Kidney tubule cell (primary cell): ENCODE measurements around the gene SRRM4.

Source experiments
- DNase-seq: peaks from one replicate; pipeline ENCODE4 v3.0.0-alpha.2; 2018; ENCODE audit warnings: low spot score

SRRM4 gene

GRCh38 chr12:119171291-119171690 lies 189.9 kb downstream of the SRRM4 start:
- DNase-seq, result no peak

GRCh38 chr12:119171691-119172425 lies 190.5 kb downstream of the SRRM4 start:
- no peak for DNase-seq

- DNase-seq, result peak; percentile 28
Measured at GRCh38 chr12:119175081-119175480, 193.7 kb downstream of the SRRM4 start.

GRCh38 chr12:119176267-119177055 lies 195.1 kb downstream of the SRRM4 start:
- peak; percentile 91 for DNase-seq

- DNase-seq, result no peak
Measured at GRCh38 chr12:119177056-119177325, 195.7 kb downstream of the SRRM4 start.

- no peak for DNase-seq
Measured at GRCh38 chr12:119177724-119178380, 196.5 kb downstream of the SRRM4 start.

- peak; percentile 97 for DNase-seq
Measured at GRCh38 chr12:119178544-119179334, 197.4 kb downstream of the SRRM4 start, which contains the start of gene HSPB8. Gene HSPB8 (plus strand): TSS chr12:119178931. CDS start chr12:119179313, 382 bp downstream.

GRCh38 chr12:119179335-119180021 lies 198.1 kb downstream of the SRRM4 start:
- peak; percentile 94 for DNase-seq

GRCh38 chr12:119180380-119181040 lies 199.2 kb downstream of the SRRM4 start:
- peak; percentile 60 for DNase-seq

- DNase-seq, result peak; percentile 25
Measured at GRCh38 chr12:119181202-119181601, 199.9 kb downstream of the SRRM4 start.

- peak; percentile 17 for DNase-seq
Measured at GRCh38 chr12:119181944-119182343, 200.6 kb downstream of the SRRM4 start.

- peak; percentile 96 for DNase-seq
Measured at GRCh38 chr12:119182701-119183493, 201.6 kb downstream of the SRRM4 start.

- DNase-seq, result peak; percentile 14
Measured at GRCh38 chr12:119183942-119184695, 202.8 kb downstream of the SRRM4 start.

- DNase-seq, result no peak
Measured at GRCh38 chr12:119195256-119195655, 213.9 kb downstream of the SRRM4 start.

GRCh38 chr12:119198440-119198839 lies 217.1 kb downstream of the SRRM4 start:
- no peak for DNase-seq

- DNase-seq, result no peak
Measured at GRCh38 chr12:119200601-119201000, 219.3 kb downstream of the SRRM4 start.

- DNase-seq, result no peak
Measured at GRCh38 chr12:119201789-119202543, 220.6 kb downstream of the SRRM4 start.

- DNase-seq, result no peak
Measured at GRCh38 chr12:119202544-119202943, 221.2 kb downstream of the SRRM4 start.

GRCh38 chr12:119204131-119204530 lies 222.8 kb downstream of the SRRM4 start:
- DNase-seq, result no peak
